HEK293 (cell line): ENCODE results near the gene NMNAT3.

Source experiments
- CTCF ChIA-PET: fragments of 350-600 bp; formaldehyde crosslinking; extraction: SDS; loops from one replicate; lab custom pipeline; 2021; ENCODE audit warnings: antibody characterized with exemption; lab: Yijun Ruan, JAX
- POLR2A ChIA-PET: fragments of 300-600 bp; formaldehyde crosslinking; extraction: SDS; loops from one replicate; lab custom pipeline; 2020; ENCODE audit warnings: antibody characterized with exemption, inconsistent platforms; lab: Yijun Ruan, JAX
- H3K27ac ChIP-seq: fragments of 200-500 bp; sonication (Bioruptor generic); 2 replicates; pipeline ENCODE4 v1.5.1; 2014; ENCODE audit warnings: low read depth, low read length, control low read depth, inconsistent platforms; ENCODE audit errors: extremely low read depth
- H3K36me3 ChIP-seq, 2 experiments: fragments of 200-500 bp in 1 of 2; sonication (Bioruptor generic) in 1 of 2; 1 replicate in 1 of 2; 2 replicates in 1 of 2; pipeline ENCODE4 v1.5.1; 2014 to 2017; ENCODE audit warnings: inconsistent platforms in 2 of 2, low read length in 2 of 2; ENCODE audit not compliant: control insufficient read depth in 2 of 2, insufficient read depth in 1 of 2
- H3K4me1 ChIP-seq: fragments of 200-500 bp; sonication (Bioruptor generic); 2 replicates; pipeline ENCODE4 v1.5.1; 2014; ENCODE audit warnings: mild to moderate bottlenecking, low read length, inconsistent platforms; ENCODE audit not compliant: control insufficient read depth, insufficient read depth
- H3K4me3 ChIP-seq: 2 replicates; pipeline ENCODE4 v1.5.1; 2011; ENCODE audit warnings: low read depth, mild to moderate bottlenecking, control low read depth, low read length, moderate library complexity
- H3K9me3 ChIP-seq: fragments of 200-500 bp; sonication (Bioruptor generic); 2 replicates; pipeline ENCODE4 v1.5.1; 2014; ENCODE audit warnings: low read depth, low read length, inconsistent platforms; ENCODE audit not compliant: control insufficient read depth, insufficient read depth
- GLIS1 ChIP-seq: fragments of 450-650 bp; formaldehyde crosslinking; IDR thresholded peaks from 2 replicates; pipeline ENCODE4 v1.5.1; 2016; ENCODE audit warnings: missing biosample characterization, missing genetic modification characterization
- HOXD13 ChIP-seq: sonication (generic); formaldehyde crosslinking; IDR thresholded peaks from 2 replicates; pipeline ENCODE4 v1.8.0; 2022; ENCODE audit warnings: missing genetic modification reagents, borderline replicate concordance
- KLF1 ChIP-seq: fragments of 450-650 bp; formaldehyde crosslinking; IDR thresholded peaks from 2 replicates; pipeline ENCODE4 v1.5.1; 2016; ENCODE audit warnings: missing biosample characterization, missing genetic modification characterization
- MEIS1 ChIP-seq: sonication (generic); formaldehyde crosslinking; IDR thresholded peaks from 2 replicates; pipeline ENCODE4 v1.8.1; 2022; ENCODE audit warnings: missing genetic modification reagents, mild to moderate bottlenecking, borderline replicate concordance
- REPIN1 ChIP-seq: fragments of 450-650 bp; formaldehyde crosslinking; IDR thresholded peaks from 2 replicates; pipeline ENCODE4 v1.5.1; 2017; ENCODE audit warnings: missing biosample characterization, missing genetic modification characterization, low read depth
- TCF7L2 ChIP-seq: IDR thresholded peaks from 2 replicates; pipeline ENCODE4 v1.6.1; 2011; ENCODE audit warnings: low read depth, mild to moderate bottlenecking, inconsistent platforms, low read length, moderate library complexity, borderline replicate concordance
- YY1 ChIP-seq: fragments of 450-650 bp; formaldehyde crosslinking; IDR thresholded peaks from 2 replicates; pipeline ENCODE4 v1.5.1; 2018; ENCODE audit warnings: missing biosample characterization, missing genetic modification characterization
- ZFP37 ChIP-seq: fragments of 450-650 bp; formaldehyde crosslinking; IDR thresholded peaks from 2 replicates; pipeline ENCODE4 v1.5.1; 2016; ENCODE audit warnings: missing biosample characterization, missing genetic modification characterization
- ZNF354C ChIP-seq: fragments of 450-650 bp; formaldehyde crosslinking; IDR thresholded peaks from 2 replicates; pipeline ENCODE4 v1.5.1; 2016; ENCODE audit warnings: missing biosample characterization, missing genetic modification characterization, low read depth, borderline replicate concordance
- ZNF518A ChIP-seq: fragments of 450-650 bp; formaldehyde crosslinking; conservative IDR thresholded peaks from 2 replicates; pipeline ENCODE4 v1.5.1; 2016; ENCODE audit warnings: low read depth, missing biosample characterization, missing genetic modification characterization
- ZNF521 ChIP-seq: fragments of 450-650 bp; formaldehyde crosslinking; IDR thresholded peaks from 2 replicates; pipeline ENCODE4 v1.5.1; 2017; ENCODE audit warnings: missing biosample characterization, mild to moderate bottlenecking, missing genetic modification characterization
- ZNF549 ChIP-seq: fragments of 450-650 bp; IDR thresholded peaks from 2 replicates; pipeline ENCODE4 v1.5.1; 2018; ENCODE audit warnings: missing biosample characterization, missing genetic modification characterization, mild to moderate bottlenecking, inconsistent platforms, moderate library complexity
- ZNF585B ChIP-seq: fragments of 450-650 bp; formaldehyde crosslinking; IDR thresholded peaks from 2 replicates; pipeline ENCODE4 v1.5.1; 2016; ENCODE audit warnings: missing biosample characterization, missing genetic modification characterization
- ZNF626 ChIP-seq: fragments of 450-650 bp; sonication (Bioruptor Pico); formaldehyde crosslinking; IDR thresholded peaks from 2 replicates; pipeline ENCODE4 v1.5.1; 2018; ENCODE audit warnings: missing biosample characterization, missing genetic modification characterization, inconsistent platforms
- ZNF660 ChIP-seq: fragments of 450-650 bp; IDR thresholded peaks from 2 replicates; pipeline ENCODE4 v1.5.1; 2018; ENCODE audit warnings: missing biosample characterization, mild to moderate bottlenecking, missing genetic modification characterization
- ZNF670 ChIP-seq: fragments of 450-650 bp; formaldehyde crosslinking; IDR thresholded peaks from 2 replicates; pipeline ENCODE4 v1.5.1; 2016; ENCODE audit warnings: missing biosample characterization, missing genetic modification characterization, low read depth
- ZNF792 ChIP-seq: fragments of 450-650 bp; formaldehyde crosslinking; IDR thresholded peaks from 2 replicates; pipeline ENCODE4 v1.5.1; 2016; ENCODE audit warnings: missing biosample characterization, missing genetic modification characterization
- ZSCAN18 ChIP-seq: fragments of 450-650 bp; formaldehyde crosslinking; IDR thresholded peaks from 2 replicates; pipeline ENCODE4 v1.5.1; 2016; ENCODE audit warnings: missing biosample characterization, missing genetic modification characterization

The NMNAT3 gene

GRCh38 chr3:139558351-139559266 lies 119.2 kb downstream of the NMNAT3 start (continued):
- TF ChIP-seq ZNF354C (tag by site-specific recombination), result no peak
- no peak for TF ChIP-seq ZNF792 (tag by site-specific recombination)
- no peak for TF ChIP-seq HOXD13 (CRISPR knock-in tag)

- no peak overlapping the region for H3K4me3 ChIP-seq
- no peaks in the 10 kb centered on the region for H3K9me3 ChIP-seq
- TF ChIP-seq ZNF670 (tag by site-specific recombination) (no peak), ZSCAN18 (no peak), ZNF549 (no peak), ZNF518A (tag by site-specific recombination) (no peak), ZNF585B (tag by site-specific recombination) (no peak), MEIS1 (CRISPR knock-in tag) (no peak), KLF1 (tag by site-specific recombination) (no peak), YY1 (no peak), TCF7L2 (no peak), ZNF660 (no peak), ZNF521 (tag by site-specific recombination) (no peak), ZNF626 (no peak), REPIN1 (tag by site-specific recombination) (no peak), ZFP37 (tag by site-specific recombination) (no peak), GLIS1 (tag by site-specific recombination) (no peak)
- CTCF ChIA-PET, result interaction anchor here (1.1 to 1.4 kb wide), 2 partner anchors 36 to 129 kb away, joined by 3 to 5 read pairs; no protein-coding TSS in a partner anchor
- POLR2A ChIA-PET, result no interaction called here
- no peaks in the 10 kb centered on the region for H3K36me3 ChIP-seq
- peaks cover 7% of the 10 kb centered on the region; the same call in 1 of the 2 replicates for H3K4me1 ChIP-seq
- H3K27ac ChIP-seq, result no peak overlapping the region
Measured at GRCh38 chr3:139557041-139557440, 120.7 kb downstream of the NMNAT3 start.
